ENCODE measurements around the gene CNPY1.

CNPY1 gene

GRCh38 chr7:155584763-155585531, 38.6 kb upstream of the CNPY1 start:
- DNase-seq (ENCODE audit: insufficient read length, low spot score) (peak; percentile 29), FAIRE-seq (no peak)
- no peak for TF ChIP-seq POLR2A (IDR thresholded peaks at IDR 0.05; ENCODE audit: low read depth, low read length)

- FAIRE-seq: no peak
- no peak for DNase-seq (ENCODE audit: insufficient read length, low spot score)
- TF ChIP-seq POLR2A (IDR thresholded peaks at IDR 0.05; ENCODE audit: low read depth, low read length): no peak
These were observed 37.9 kb upstream of the CNPY1 start for GRCh38 chr7:155584261-155584660.

- TF ChIP-seq POLR2A (IDR thresholded peaks at IDR 0.05; ENCODE audit: low read depth, low read length): no peak
- no peak for FAIRE-seq
- no peak for DNase-seq (ENCODE audit: insufficient read length, low spot score)
These were observed 37.3 kb upstream of the CNPY1 start for GRCh38 chr7:155583636-155584035.

- FAIRE-seq: no peak
- no peak for DNase-seq (ENCODE audit: insufficient read length, low spot score)
- no peak for TF ChIP-seq POLR2A (IDR thresholded peaks at IDR 0.05; ENCODE audit: low read depth, low read length)
These were observed 35.6 kb upstream of the CNPY1 start for GRCh38 chr7:155581954-155582353.

- FAIRE-seq: no peak
- TF ChIP-seq POLR2A (IDR thresholded peaks at IDR 0.05; ENCODE audit: low read depth, low read length): no peak
- DNase-seq (ENCODE audit: insufficient read length, low spot score): no peak
These were observed 34.9 kb upstream of the CNPY1 start for GRCh38 chr7:155581107-155581830.

- FAIRE-seq (no peak), DNase-seq (ENCODE audit: insufficient read length, low spot score) (no peak)
- no peak for TF ChIP-seq POLR2A (IDR thresholded peaks at IDR 0.05; ENCODE audit: low read depth, low read length)
These were observed 34.0 kb upstream of the CNPY1 start for GRCh38 chr7:155580367-155580766.

- no peak for TF ChIP-seq POLR2A (IDR thresholded peaks at IDR 0.05; ENCODE audit: low read depth, low read length)
- no peak for FAIRE-seq
- no peak for DNase-seq (ENCODE audit: insufficient read length, low spot score)
These were observed 33.2 kb upstream of the CNPY1 start for GRCh38 chr7:155579565-155579964.

GRCh38 chr7:155578016-155578415, 31.7 kb upstream of the CNPY1 start:
- TF ChIP-seq POLR2A (IDR thresholded peaks at IDR 0.05; ENCODE audit: low read depth, low read length): no peak
- DNase-seq (ENCODE audit: insufficient read length, low spot score): no peak
- no peak for FAIRE-seq

GRCh38 chr7:155577509-155577905, 31.1 kb upstream of the CNPY1 start:
- FAIRE-seq (no peak), DNase-seq (ENCODE audit: insufficient read length, low spot score) (no peak)
- no peak for TF ChIP-seq POLR2A (IDR thresholded peaks at IDR 0.05; ENCODE audit: low read depth, low read length)

GRCh38 chr7:155576900-155577508, 30.6 kb upstream of the CNPY1 start:
- FAIRE-seq: no peak
- TF ChIP-seq POLR2A (IDR thresholded peaks at IDR 0.05; ENCODE audit: low read depth, low read length): no peak

GRCh38 chr7:155576416-155576815, 30.1 kb upstream of the CNPY1 start:
- no peak for TF ChIP-seq POLR2A (IDR thresholded peaks at IDR 0.05; ENCODE audit: low read depth, low read length)
- FAIRE-seq: no peak
- no peak for DNase-seq (ENCODE audit: insufficient read length, low spot score)

More at GRCh38 chr7:155576900-155577508, 30.6 kb upstream of the CNPY1 start:
- no peak for DNase-seq (ENCODE audit: insufficient read length, low spot score)

GRCh38 chr7:155574556-155575290, 28.4 kb upstream of the CNPY1 start:
- FAIRE-seq (no peak), DNase-seq (ENCODE audit: insufficient read length, low spot score) (no peak)
- TF ChIP-seq POLR2A (IDR thresholded peaks at IDR 0.05; ENCODE audit: low read depth, low read length): no peak

GRCh38 chr7:155571581-155572345, 25.4 kb upstream of the CNPY1 start:
- DNase-seq (ENCODE audit: insufficient read length, low spot score) (no peak), FAIRE-seq (no peak)
- no peak for TF ChIP-seq POLR2A (IDR thresholded peaks at IDR 0.05; ENCODE audit: low read depth, low read length)

Measured in H54 (cell line).